HG03060 (cell line): ENCODE results near the gene FBXO7.
"Not testable (repeated sequence)": the region's sequence is repeated elsewhere in the genome, so short reads cannot be mapped to it uniquely, and the experiment has no call there.

ENCODE experiments used
- ATAC-seq: cut with Tn5 transposase; IDR thresholded peaks from one replicate; pipeline ENCODE4 v1.9.1; 2021; ENCODE audit warnings: low read depth, moderate number of reproducible peaks; ENCODE audit not compliant: unreplicated experiment

FBXO7 gene

GRCh38 chr22:32474635-32475467, at the start of gene FBXO7:
FBXO7 (plus strand) TSS chr22:32474811; CDS start chr22:32475003, 192 bp downstream.
- ATAC-seq, result no peak

GRCh38 chr22:32426881-32427280, 47.7 kb upstream of the FBXO7 start:
- ATAC-seq, result no peak

- no peak for ATAC-seq
Observed at GRCh38 chr22:32430352-32430751, 44.3 kb upstream of the FBXO7 start.

- ATAC-seq, result no peak
Observed at GRCh38 chr22:32444068-32444467, 30.5 kb upstream of the FBXO7 start.

GRCh38 chr22:32446321-32446720, 28.3 kb upstream of the FBXO7 start:
- ATAC-seq, result no peak

- ATAC-seq, result no peak
Observed at GRCh38 chr22:32448980-32449379, 25.6 kb upstream of the FBXO7 start.

GRCh38 chr22:32457031-32457430, 17.6 kb upstream of the FBXO7 start:
- no peak for ATAC-seq

- ATAC-seq, result no peak
Observed at GRCh38 chr22:32462452-32462851, 12.2 kb upstream of the FBXO7 start.

GRCh38 chr22:32465661-32466060, 8.9 kb upstream of the FBXO7 start:
- no peak for ATAC-seq

- no peak for ATAC-seq
Observed at GRCh38 chr22:32466496-32466895, 8.1 kb upstream of the FBXO7 start.

GRCh38 chr22:32469799-32470212, 4.8 kb upstream of the FBXO7 start:
- no peak for ATAC-seq

- ATAC-seq, result no peak
Observed at GRCh38 chr22:32473388-32473952, 1.1 kb upstream of the FBXO7 start.

- no peak for ATAC-seq
Observed at GRCh38 chr22:32475468-32476010, 928 bp downstream of the FBXO7 start.

- ATAC-seq, result no peak
Observed at GRCh38 chr22:32476281-32477195, 1.9 kb downstream of the FBXO7 start.

- ATAC-seq, result no peak
Observed at GRCh38 chr22:32477596-32477995, 3.0 kb downstream of the FBXO7 start.

GRCh38 chr22:32478552-32478951, 3.9 kb downstream of the FBXO7 start:
- not testable (repeated sequence) for ATAC-seq

- ATAC-seq, result no peak
Observed at GRCh38 chr22:32478994-32479393, 4.4 kb downstream of the FBXO7 start.

GRCh38 chr22:32480238-32480637, 5.6 kb downstream of the FBXO7 start:
- no peak for ATAC-seq

- no peak for ATAC-seq
Observed at GRCh38 chr22:32482708-32483107, 8.1 kb downstream of the FBXO7 start.

- no peak for ATAC-seq
Observed at GRCh38 chr22:32486656-32487390, 12.2 kb downstream of the FBXO7 start.
